Stimulated activated CD8-positive, alpha-beta memory T cell treated with anti-CD3 and anti-CD28 coated beads, Interleukin-4, amount 100 ng/mL, for 4 hours (primary cell): ENCODE measurements around the gene TARP.
"Not testable (repeated sequence)": the region's sequence is repeated elsewhere in the genome, so short reads cannot be mapped to it uniquely, and the experiment has no call there.

ENCODE experiments used
- DNase-seq, 2 donors: peaks; one replicate each; pipeline ENCODE4 v3.0.0-alpha.2; 2020; ENCODE audit warnings: low read depth in 2 of 2, low spot score in 1 of 2

TARP gene

DNA sequence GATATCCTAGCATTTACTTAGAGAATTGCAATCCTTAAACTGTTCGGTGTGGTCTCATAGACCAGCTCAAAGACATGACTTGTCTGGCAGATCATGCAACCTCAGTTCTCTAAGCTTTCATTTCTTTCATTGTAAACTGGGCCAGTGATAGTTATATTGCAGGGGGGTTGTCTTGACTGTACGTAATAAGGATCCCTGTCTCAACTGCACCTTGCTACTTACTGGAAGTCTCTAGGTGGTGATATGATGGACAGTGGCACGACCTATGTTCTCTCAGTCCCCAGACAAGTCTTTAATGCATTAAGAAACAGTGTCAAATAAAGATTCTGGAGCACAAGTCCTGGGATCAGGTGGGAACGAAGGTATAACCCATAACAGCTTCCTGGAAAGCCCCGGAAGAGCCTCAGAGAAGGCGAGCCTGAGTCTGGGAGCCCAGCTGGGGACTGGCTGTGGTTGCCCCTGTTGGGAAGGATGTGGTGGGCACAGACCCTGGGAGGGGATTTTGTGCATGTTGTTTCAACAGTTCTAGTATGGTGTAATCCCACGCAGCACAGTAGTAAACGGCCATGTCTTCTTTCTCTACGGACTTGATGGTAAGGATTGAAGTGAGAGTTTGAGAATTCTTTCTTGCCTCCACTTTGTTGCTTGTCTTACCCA, 26.0 kb upstream of the TARP start:
- DNase-seq: no peak

GRCh38 chr7:38296059-38296857, 22.8 kb upstream of the TARP start:
- DNase-seq: no peak

DNA sequence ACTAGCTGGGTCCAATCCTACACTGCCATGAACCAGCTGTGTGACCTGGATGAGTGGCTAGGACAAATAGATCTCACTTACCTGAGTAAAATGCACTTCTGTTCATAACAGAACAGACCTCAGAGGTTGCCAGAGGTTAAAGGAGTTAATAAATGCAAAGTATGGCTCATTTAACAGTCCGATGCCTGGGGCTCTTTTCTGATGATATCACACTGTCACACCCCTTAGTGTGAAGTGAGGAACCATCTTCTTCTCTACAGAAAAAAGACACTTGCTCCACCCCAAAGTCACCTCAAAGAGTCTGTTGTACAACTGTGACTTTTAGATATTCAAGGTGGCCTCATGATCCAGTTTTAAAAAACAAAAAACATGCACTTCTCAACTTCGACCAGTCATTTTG, 21.5 kb upstream of the TARP start:
- no peak for DNase-seq

DNA sequence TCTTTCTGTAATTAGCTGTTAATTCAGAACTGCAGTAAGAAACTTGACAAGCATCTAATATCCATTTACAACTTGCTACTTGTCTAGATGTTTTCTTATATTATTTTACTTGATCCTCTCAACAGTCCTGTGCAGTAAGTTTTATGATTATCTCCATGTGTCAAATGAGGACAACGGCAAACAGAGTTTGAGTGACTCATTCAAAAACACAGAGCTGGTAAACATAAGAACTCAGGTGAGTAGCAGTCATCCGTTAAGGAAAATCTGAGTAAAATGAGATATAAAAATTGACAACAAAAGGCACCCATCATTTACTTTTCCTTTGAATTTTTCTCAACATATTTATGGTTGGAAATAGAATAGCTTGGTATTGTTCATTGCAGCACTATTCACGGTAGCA, 19.0 kb upstream of the TARP start:
- DNase-seq: no peak

- DNase-seq: no peak
Observed at GRCh38 chr7:38291650-38292049, 18.2 kb upstream of the TARP start.

DNA sequence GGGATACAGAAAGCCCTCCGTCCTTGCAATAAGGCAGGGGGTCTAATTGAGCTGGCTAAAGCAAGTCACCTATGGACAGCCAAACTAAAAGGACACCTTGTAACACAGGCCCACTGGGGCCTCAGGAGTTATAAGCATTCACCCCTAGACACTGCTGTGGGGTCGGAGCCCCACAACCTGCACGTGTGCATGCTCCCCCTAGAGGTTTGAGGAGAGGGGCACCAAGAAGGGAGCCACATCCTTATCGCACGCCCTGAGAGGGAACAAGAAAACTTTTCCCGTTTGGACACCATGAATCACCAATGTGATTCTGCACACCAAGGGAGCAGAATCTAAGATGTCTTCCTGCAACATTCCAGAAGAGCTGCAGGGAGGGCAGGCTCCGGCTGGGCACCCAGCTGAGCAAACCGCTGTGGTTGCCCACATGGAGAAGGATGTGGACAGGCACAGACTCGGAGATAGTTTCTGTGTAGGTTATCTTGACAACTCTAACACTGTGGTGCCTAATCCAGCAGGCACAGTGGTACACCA, 17.7 kb upstream of the TARP start:
- DNase-seq: no peak

DNA sequence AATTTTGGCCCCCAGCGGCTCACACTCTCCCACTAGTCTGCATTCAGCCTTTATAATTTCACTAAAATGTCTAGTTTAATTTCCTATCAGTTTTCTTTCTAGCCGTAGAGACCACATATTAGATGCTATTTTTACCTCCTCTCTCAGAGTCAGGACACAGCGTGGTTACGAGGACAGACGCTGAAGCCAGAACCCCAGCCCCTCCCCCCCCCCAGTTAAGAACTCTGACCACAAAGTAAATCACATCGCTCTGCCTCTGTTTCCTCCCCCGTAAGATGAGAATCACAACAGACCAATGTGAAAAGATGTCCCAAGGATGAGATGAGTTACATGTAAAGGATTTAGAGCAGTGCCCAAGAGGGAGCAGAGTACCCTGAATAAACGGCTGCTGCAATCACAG, 11.1 kb upstream of the TARP start:
- DNase-seq: no peak

- no peak for DNase-seq
Observed at GRCh38 chr7:38283809-38284208, 10.4 kb upstream of the TARP start.

- no peak for DNase-seq
Observed at GRCh38 chr7:38283107-38283506, 9.7 kb upstream of the TARP start.

GRCh38 chr7:38282081-38282480, 8.6 kb upstream of the TARP start:
- no peak for DNase-seq

DNA sequence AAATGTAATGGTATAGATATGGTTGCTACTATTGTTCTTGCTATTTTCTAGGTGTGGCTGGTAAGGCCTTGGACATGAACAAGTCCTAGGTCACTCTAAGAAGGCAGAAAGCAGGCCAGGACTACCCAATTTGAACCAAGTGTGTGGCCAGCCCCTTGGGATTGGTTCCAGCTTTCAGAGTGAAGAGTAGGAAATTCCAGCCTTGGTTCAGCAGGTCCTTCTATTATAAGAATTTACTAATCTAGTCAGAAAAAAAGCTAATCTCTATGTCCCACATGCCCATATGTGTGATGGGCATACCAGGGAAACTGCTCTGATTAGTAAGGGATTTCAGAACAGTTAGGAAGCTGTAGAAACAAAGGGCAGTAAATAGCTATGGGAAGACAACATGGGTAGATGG, 7.8 kb upstream of the TARP start:
- DNase-seq: no peak

- DNase-seq: no peak
Observed at GRCh38 chr7:38280707-38281106, 7.3 kb upstream of the TARP start.

- no peak for DNase-seq
Observed at GRCh38 chr7:38280000-38280399, 6.6 kb upstream of the TARP start.

DNA sequence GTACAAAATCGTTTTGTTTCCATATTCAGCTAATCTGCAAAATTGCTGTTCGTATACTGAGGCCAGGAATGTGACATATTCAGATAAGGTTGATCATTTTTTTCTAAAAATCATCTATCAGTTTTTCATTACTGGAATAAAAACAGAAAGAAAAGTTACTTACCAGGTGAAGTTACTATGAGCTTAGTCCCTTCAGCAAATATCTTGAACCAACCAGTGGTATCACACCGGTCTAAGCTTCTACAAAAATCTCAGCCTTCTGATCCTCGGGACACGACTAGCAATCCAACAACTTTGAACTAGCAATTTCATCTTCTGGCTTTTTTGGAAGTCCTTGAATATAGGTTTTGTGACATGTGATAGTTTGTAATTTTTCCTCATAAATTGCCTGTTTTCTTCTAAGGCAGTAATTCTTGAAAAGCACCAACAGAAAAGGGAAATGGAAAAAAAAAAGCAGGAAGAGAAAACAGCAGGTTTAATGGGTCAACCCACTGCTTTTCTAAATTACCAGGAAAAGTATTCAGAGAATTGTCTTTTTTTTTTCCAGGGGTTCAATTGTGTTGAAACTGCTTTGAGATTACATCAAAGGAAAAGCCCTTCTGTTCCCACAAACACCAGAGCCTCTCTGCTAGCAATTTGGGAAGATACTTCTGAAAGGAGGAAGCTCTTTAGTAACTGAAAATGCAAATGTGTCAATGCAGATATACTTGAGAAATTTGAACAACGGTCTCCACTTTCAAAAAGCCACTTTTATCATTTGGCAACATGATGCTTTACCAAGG, 2.9 kb upstream of the TARP start:
- no peak for DNase-seq

GRCh38 chr7:38274927-38275620, 1.6 kb upstream of the TARP start:
- DNase-seq: no peak

DNA sequence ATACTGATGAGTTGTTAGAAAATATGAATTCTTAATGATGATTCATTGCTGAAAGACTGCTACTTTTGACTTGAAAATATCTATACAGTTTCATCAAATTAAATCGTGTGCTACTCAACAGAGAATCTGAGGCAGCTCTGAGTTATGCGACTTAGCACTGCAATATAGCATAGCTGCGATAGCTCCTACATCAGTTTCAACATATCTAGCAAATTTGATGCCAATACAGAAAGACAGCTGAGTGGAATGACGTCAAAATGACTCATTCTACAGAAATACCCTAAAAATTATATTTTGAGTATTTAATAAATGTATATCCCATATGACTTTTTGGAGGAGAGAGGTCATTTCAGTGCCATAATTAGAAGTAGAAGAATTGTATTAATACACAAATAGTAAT, 1.1 kb upstream of the TARP start:
- no peak for DNase-seq

GRCh38 chr7:38270405-38270804, 3.0 kb downstream of the TARP start:
- DNase-seq: not testable (repeated sequence)

- not testable (repeated sequence) for DNase-seq
Observed at GRCh38 chr7:38269704-38270346, 3.6 kb downstream of the TARP start.

DNA sequence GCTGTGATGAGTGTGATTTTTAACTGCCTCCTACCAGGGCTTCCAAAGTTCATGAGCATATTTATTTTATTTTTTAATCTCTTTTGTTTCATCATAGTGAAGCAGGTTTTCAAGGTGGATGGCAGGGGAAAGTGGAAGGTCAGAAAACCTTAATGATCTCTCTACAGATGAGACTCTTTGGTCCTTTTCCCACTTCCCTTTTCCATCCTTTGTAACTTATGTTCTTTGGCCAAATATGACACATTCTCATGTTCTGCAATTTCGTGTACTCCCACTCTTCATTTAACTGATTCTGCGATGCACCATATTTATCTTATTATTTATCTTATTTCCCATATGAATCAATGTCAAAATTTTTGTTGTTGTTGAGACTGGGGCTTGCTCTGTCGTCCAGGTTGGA, 7.5 kb downstream of the TARP start:
- not testable (repeated sequence) for DNase-seq

GRCh38 chr7:38264602-38265001, 8.8 kb downstream of the TARP start:
- DNase-seq: not testable (repeated sequence)

- DNase-seq: not testable (repeated sequence)
Observed at GRCh38 chr7:38263274-38263673, 10.2 kb downstream of the TARP start.
